Stimulated activated naive CD8-positive, alpha-beta T cell treated with anti-CD3 and anti-CD28 coated beads, Interleukin-15, Interleukin-2, amounts not matched to agents 100 U/mL and 50 U/mL, for 24 hours (primary cell): Measurements from ENCODE around the gene KIF23.
"Not testable (repeated sequence)": the region's sequence is repeated elsewhere in the genome, so short reads cannot be mapped to it uniquely, and the experiment has no call there.

ENCODE experiments used
- ATAC-seq: fragments of 150-1000 bp; cut with Tn5 transposase; one replicate; pipeline ENCODE4 v1.10.0; 2021
- DNase-seq: peaks from one replicate; pipeline ENCODE4 v3.0.0; 2021

The KIF23 gene

DNA sequence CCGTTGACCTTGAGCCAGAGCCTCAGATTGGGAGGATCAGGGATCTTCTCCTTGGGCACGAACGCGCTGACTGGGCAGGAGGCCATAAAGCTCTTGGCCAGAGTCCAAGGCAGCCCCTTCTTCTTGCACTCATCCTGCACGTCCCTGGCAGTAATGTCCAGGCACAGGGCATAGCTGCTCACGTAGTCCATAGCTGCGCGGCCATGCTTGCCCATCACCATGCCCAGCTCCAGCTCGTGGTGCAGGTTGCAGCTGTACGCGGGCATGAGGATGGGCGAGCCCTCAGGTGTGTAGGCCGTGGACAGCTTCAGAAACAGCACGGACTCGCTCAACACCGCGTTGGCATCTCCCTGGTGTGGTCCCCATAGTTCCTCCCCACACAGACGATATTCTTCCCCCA lies 20.5 kb downstream of the KIF23 start:
- ATAC-seq, result no peak
- no peak for DNase-seq

DNA sequence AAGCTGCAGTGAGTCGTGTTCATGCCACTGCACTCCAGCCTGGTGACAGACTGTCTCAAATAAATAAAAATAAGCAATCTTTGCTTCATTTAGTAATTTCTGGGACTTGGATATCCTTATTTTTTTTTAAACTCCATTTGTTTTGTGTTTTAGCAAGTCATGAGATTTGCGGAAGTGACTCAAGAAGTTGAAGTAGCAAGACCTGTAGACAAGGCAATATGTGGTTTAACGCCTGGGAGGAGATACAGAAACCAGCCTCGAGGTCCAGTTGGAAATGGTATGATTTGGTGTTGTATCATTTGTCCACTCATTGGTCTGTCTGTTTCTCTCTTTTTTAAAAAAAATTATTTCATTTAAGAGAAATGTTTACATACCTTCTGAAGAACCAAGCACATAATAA lies 21.8 kb downstream of the KIF23 start:
- DNase-seq, result no peak
- no peak for ATAC-seq

DNA sequence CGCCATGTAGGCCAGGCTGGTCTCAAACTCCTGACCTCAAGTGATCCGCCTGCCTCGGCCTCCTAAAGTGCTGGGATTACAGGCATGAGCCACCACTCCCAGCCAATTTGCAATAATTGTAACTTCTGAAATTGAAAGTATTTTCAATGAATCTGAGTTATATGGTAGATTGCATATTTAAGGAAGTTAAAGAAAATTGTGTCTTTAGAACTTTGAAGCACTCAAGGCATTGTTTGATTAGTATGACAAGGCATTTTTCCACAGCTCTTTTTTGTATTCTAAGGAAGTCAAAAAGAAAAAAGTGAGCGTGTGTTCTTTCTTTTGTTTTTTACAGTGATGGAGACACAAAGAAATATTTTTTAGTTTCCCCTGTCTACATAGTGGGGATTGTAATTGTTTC lies 22.8 kb downstream of the KIF23 start:
- ATAC-seq, result no peak
- DNase-seq, result no peak

DNA sequence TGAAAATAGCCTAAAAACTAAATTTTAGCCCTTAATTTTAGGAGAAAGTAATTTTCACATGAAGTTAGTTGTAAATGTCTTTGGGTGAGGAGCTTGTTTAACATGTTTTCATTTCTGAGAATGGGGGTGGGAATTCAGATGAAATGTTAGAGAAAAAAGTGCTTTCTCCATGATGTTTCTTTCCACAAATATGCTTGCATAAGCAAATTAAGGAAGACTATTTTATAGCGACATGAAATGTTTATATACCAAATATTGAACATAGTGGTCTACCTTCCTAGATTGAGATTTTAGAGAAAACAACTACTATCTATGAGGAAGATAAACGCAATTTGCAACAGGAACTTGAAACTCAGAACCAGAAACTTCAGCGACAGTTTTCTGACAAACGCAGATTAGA lies 25.5 kb downstream of the KIF23 start:
- DNase-seq (no peak), ATAC-seq (no peak)

DNA sequence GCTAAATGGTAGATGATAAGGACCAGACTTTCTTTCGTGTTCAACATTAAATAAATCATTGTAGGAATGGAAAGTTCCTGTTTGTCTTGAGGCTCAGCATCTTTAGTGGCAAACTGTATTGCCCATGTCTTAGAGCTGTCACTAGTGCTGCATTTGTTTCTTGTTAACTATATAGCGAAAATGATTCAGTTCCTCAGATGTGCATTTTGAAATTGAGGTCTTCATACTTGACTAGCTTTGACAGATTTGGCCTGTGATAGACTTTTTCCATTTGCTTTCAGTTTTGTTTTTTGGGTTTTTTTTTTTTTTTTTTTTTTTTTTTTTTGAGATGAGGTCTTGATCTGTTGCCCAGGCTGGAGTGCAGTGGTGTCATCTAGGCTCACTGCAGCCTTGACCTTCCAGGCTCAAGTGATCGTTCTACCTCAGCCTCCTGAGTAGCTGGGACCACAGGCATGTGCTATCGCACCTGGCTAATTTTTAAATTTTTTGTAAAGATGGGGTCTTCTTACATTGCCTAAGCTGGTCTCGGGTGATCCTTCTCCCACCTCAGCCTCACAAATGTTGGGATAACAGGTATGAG lies 29.0 kb downstream of the KIF23 start:
- peak; percentile 94 for ATAC-seq
- no peak for DNase-seq

DNA sequence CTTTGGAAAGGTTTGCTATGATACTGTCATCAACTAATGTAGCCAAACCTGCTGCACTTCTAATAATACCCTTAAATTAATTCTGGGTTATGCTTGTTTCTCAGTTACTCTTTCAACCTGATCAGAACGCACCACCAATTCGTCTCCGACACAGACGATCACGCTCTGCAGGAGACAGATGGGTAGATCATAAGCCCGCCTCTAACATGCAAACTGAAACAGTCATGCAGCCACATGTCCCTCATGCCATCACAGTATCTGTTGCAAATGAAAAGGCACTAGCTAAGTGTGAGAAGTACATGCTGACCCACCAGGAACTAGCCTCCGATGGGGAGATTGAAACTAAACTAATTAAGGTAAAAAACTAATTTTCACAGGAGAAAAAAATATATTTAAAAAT lies 30.5 kb downstream of the KIF23 start:
- no peak for DNase-seq
- no peak for ATAC-seq

DNA sequence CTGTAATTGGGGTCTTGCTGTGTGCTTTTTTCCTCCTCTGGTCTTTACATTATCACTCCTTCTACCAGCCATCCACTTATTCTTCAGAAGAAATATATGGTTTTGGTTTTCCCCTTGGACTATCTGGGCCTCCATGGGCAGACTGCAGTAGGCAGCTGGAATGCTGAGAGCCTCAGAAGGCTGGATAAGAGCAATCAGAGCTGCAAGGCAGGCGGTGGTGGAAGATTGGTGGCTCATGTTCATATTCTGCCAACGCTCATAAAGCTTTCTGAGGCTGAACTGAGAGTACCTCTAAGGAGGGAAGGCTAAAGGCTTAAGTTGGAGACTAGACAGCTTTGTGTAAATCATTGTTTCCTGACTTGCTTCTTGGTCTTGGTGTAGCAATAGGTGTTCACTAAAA lies 32.8 kb downstream of the KIF23 start:
- no peak for ATAC-seq

DNA sequence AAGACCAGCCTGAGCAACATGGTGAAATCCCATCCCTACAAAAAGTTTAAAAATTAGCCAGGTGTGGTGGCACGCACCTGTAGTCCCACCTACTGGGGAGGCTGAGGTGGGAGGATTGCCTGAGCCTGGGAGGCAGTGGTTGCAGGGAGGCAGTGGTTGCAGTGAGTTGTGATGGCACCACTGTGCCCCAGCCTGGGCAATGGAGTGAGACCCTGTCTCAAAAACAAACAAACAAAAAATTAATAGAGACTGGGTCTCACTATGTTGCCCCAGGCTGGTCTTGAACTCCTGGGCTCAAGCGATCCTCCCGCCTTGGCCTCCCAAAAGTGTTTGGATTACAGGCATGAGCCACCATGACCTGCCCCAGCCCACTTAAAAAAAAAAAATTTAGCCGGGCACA lies 36.1 kb downstream of the KIF23 start:
- not testable (repeated sequence) for ATAC-seq, DNase-seq

More for the DNA sequence above, 32.8 kb downstream of the KIF23 start:
- DNase-seq, result no peak

DNA sequence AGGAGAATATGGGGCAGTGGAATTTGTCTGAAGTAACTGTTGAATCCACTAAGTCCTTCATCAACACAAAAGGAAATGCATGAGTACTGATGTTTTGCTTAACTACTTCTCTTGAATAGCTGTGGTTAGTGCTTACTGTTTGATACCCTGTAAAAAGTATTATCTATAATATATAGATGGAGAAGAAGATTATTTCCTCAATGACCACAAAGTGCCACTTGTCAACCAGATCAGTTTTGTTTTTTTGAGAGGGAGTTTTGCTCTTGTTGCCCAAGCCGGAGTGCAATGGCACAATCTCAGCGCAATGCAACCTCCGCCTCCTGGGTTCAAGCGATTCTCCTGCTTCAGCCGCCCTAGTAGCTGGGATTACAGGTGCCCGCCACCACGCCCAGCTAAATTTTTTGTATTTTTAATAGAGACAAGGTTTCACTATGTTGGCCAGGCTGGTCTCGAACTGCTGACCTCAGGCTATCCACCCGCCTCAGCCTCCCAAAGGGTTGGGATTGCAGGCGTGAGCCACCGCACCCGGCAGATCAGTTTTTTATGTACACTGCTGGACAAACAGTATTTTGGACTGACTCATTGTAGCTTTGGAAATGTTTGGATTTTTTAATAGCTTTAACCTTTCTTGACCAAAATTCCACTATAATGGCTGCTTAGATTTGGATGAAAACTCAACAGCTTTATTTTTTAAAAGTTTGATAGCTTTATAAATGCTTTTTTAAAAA lies 37.0 kb downstream of the KIF23 start:
- ATAC-seq (no peak), DNase-seq (no peak)

DNA sequence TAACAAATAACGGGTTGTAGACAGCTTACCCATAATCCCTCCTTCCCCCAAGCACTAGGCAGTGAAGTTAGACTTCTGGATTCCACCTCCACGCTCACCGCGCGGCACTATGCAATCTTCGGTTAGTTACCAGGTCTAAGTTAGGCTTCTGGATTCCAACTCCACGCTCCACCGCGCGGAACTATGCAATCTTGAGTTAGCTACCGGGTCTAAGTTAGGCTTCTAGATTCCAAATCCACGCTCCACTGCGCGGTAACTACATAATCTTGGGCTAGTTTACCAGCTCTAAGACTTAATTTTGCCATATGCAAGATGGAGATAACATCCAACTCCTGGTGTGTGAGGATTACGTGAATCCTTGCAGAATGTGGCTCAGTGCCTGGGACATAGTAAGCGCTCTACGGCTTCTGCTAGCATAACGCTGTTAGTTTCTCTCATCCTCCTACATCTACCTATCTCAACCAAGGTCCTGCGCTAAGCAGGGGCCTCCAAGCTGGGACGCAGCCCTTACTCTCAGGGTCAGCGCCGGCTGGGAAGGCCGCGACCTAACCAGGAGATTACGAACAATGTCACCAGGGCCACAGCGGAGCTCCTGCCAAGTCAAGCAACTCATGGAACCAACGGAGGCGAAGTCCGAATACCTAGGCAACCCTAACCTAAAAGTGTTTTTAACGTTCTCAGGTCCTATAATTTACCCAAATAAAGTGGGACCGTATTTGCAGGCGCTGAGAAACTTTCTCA lies 38.0 kb downstream of the KIF23 start:
- ATAC-seq (peak; percentile 35), DNase-seq (peak; percentile 41)

DNA sequence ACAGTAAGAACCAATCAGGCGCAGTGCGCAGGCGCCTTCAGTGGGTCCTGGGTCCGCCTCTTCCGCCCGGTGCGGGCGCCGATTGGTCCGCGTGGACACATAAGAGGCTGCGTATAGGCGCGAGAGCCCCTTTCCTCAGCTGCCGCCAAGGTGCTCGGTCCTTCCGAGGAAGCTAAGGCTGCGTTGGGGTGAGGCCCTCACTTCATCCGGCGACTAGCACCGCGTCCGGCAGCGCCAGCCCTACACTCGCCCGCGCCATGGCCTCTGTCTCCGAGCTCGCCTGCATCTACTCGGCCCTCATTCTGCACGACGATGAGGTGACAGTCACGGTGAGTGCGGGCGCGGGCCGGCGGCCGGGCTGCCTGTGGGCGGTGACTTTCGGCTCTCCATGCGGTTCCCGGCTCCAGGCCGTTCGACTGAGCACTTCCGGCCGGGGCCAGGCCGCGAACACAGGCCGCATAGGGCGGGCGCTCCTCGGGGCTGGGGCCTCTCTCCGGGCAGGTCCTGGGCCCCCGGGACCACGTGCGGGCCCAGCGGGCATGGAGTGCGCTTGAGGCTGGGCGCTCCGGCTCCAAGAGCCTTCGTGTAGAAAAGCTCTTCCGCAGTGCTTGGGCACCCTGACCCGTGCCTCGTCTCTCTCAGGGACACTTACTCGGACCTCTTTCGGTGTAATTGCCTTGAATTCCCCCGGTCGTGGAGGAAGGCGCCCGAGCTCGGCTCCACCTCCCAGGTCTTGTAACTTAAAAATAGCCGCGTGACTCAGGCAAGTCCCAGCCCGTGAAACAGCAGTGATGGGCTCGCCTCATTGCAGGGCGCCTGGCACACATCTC lies 38.8 kb downstream of the KIF23 start, which contains the start of gene RPLP1:
RPLP1 (plus strand) TSS at position 127 of the 830 bp plus-strand sequence; CDS start at position 258, 131 bp downstream.
- ATAC-seq, result peak; percentile 88
- peak; percentile 95 for DNase-seq

DNA sequence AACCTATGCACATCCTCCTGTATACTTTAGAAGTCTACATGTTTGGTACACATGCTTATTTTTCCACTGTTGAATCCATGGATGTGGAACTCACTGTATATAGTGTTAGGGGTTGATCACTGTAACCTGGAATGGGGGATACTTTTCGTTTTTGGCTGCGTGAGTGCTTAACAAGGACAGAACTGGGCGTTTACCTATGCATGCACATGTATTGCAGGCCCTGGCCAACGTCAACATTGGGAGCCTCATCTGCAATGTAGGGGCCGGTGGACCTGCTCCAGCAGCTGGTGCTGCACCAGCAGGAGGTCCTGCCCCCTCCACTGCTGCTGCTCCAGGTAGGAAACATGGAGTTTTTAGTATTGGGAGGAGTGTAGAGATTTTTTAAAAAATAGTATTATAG lies 40.8 kb downstream of the KIF23 start:
- ATAC-seq, result no peak
- DNase-seq, result no peak

DNA sequence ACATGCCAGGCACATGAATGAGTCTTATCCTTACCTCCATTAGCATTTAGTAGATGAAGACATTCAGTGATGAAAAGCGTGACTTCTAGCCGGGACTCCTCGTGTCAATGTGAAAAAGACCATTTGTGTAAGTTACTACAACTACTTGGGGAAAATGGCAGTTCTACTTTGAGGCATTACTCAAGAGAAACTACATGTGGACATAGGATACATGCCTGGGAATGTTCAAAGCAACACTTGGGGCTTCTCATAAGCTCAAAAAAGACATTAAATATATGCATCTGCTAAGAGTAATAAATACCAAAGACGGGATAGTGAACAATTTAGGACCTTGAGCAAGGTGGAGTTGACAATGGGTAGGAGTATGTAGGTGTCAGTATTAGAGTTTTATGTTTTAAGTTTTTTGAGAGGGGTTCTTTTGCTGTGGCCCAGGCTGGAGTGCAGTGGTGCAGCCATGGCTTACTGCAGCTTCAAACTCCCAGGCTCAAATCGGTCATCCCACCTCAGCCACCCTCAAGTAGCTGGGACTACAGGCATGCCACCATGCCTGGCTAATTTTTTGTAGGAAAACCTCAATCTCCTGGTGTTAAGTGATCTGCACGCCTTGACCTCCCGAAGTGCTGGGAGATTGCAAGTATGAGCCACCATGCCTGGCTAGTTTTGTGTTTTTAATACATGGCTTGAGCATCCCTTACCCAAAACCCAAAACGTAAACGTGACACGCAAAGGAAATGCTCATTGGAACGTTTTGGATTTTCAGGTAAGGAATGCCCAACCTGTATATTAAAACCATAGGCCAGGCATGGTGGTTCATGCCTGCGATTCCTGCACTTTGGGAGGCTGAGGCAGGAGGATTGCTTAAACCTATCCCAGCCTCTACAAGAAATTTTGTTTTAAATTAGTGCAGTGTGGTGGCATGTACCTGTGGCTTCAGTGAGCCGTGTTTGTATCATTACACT lies 42.3 kb downstream of the KIF23 start:
- DNase-seq (no peak), ATAC-seq (no peak)

DNA sequence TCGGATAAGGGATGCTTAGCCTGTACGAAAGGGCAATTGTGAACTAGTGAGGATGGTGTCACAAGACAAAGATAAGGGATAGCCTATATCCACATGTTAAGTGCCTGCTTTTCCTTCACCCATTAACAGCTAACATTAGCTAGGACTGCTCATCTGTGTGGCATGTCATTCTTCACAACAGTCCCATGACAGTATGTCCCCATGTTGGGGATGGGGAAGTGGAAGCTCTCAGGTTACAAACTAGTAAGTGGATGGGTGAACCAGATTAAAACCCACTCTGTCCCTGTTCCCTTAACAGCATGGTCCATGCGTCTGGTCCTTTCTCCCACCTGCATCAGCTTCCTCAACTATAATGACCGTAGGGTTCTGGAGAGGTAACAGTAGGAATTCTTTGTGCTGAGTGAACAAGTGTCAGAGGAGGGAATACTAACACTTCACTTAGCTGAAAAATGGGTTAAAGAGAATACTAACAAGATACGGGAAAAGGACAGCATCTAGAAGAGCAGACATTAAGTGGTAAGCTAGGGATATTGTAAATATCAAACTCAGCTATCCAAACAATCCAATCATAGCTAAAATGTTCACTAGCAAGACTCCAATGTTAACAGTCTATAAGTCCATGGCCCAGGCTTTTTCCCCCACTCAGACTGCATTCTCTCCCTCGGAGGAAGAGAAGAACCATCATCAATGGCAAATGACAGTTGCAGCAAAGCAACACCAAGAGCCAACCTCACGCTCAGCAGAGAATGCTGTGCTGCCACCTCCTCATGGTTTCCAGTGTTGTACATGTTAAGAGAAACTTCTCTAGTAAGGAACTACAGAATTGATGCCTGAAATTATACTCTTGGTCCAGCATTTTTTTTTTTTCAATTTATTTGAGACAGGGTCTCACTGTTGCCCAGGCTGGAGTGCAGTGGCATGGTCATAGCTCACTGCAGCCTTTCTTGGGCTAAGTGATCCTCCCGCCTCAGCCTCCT lies 43.4 kb downstream of the KIF23 start:
- no peak for ATAC-seq

DNA sequence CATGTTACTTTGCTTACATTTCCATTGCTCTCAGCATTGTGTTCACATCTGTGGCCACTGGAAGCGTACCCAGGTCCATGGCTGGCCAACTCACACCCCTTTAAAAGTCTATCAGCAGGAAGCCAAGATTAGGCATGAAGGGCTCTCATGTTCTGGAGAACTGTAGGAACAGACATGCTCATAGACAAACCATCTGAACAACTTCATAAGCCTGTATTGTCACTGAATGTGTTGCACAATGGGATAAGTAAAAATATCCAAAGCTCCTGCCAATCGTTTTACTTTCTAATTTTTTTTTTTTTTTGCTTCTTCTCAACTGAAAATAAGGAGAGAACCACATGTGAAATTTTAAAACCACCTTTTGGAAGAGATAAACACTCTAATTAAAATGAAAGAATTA lies 44.9 kb downstream of the KIF23 start:
- no peak for ATAC-seq
- no peak for DNase-seq

More for the DNA sequence above, 43.4 kb downstream of the KIF23 start:
- no peak for DNase-seq

DNA sequence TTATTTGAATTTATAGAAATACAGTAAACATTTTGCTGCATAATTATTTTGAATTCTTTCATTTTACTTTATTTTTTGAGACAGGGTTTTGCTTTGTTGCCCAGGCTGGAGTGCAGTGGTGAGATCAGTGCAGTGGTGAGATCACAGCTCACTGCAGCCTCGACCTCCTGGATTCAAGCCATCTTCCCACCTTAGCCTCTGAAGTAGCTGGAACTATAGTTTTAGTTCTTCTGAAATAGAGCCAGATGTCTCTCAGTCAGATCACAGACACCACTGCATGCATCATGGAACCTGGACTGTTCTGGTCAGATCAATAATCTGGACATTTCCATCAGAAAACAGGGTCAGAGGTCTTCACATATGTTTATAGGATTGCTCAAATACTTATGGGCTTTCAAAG lies 46.3 kb downstream of the KIF23 start:
- no peak for DNase-seq
- no peak for ATAC-seq

DNA sequence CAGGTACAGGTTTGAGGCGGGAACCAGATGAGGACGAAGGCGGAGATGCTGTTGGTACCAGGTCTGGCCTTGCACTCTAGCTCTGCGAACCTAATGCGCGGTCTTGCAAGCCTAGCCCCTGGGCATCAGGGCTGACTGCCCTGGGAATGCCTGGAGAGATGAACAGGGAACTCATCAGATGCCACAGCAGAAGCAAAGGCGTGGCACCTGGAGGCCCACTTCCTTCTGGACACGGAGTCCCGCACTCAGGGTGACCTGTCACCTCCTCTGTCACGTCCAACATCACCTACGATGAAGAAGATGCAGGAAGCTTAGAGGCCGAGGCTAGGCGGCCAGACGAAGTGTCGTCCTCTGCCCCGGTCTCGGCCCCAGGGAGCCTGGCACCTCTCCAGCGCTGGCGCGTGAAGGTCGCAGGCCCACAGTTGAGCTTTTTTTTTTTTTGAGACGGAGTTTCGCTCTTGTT lies 47.9 kb downstream of the KIF23 start:
- DNase-seq, result no peak
- no peak for ATAC-seq

DNA sequence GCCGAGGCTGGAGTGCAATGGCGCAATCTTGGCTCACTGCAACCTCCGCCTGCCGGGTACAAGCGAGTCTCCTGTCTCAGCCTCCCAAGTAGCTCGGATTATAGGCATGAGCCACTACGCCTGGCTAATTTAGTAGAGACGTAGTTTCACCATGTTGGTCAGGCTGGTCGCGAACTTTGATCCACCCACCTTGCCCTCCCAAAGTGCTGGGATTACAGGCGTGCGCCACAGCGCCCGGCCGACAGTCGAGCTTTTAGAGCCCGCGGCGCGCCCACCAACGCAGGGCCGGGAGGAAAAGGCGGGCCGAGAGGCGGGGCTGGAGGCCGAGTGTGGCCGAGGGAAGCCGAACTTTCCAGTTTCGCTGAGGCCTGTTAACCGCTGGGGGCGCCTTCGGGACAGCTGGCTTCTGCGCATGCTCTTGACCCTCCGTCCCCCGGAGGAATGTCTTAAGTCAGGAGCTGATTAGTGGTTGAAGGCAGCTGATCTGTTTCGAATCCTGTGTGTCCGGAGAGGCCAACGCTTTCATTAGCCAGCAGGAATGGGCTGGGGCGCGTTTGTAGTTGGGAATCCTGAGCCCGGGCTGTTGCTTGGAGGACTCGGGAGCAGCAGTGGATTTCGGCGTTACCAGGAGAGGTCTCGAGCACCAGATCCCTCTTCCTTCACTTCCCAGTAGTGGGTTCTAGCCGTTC lies 48.5 kb downstream of the KIF23 start:
- DNase-seq, result peak; percentile 95
- peak; percentile 94 for ATAC-seq

DNA sequence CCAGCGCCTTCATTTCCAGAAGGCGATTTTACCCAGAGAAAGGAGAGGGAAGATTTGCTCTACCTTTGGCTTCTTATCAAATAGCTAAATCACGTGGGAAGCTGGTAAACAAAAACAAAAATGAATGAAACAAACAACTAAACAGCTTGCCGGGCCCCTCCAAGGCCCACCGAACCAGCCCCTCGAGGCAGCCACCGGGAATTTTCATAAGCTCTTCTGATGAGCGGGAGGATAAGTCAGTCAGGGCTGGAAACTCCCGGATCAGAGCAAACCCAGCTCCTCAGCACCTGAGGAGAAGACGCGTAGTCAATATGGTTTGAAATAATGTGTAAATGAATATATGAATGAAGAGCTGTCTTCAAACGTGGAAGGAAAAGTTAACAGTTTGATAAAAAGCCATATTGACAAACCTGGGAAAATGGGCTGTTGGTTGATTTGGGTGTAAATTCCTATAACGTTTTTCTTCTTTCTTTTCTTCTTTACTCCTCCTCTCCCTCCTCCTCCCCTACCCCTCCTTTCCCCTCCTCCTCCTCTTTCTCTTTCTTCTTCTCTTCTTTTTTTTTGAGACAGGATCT lies 49.1 kb downstream of the KIF23 start:
- no peak for DNase-seq
- ATAC-seq, result no peak
